ENCODE results near the gene HHATL. TPM values are rescaled to one million over a fixed set of nuclear protein-coding genes. Genes with fewer than 3 reads are reported as not detected.

The HHATL gene
- total RNA-seq, 1 experiment from 2014 or later = not detected

DNA sequence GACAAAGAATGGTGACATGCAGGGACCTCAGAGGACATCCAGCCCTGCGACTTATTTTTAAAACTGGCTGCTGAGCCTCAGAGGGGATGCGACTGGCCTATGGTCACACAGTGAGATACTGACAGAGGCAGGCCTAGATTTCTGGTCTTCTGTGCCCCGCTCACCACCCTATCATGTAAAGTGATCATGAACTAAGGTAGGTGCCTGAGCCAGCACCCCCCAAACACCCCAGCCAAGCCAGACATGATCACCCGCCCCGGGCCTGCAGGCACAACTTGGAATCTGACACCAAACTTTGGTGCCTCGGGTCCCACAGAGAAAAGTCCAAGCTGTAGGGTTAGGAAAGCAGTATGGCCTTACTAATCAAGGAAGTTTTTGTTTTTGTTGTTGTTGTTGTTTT lies 33.9 kb upstream of the HHATL start:
- Histone ChIP-seq H3K9me3 (no peaks in the 10 kb centered on the region), H3K4me3 (no peak overlapping the region), H3K27me3 (no peaks in the 10 kb centered on the region), H3K36me3 (no peaks in the 10 kb centered on the region)
- no peak for DNase-seq

DNA sequence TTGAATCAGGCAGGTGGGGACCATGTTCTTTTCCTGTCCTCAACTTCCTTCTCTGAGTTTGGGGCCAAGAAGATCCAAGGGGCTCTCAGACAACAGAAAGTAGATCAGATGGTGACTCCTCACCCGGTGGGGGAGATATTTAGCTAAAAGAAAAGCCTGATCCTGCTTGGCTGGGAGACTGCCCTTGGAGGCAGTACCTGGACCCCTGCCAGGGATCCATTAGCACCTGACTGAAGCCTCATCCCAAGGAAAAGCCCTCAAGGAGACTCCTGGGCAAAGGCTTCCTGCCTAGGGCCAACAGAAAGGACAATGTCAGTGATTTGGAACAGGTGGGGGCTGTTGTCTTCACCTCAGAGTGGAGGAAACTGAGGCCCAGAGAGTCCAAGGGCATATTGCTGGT lies 33.5 kb upstream of the HHATL start:
- no peak for DNase-seq
- Histone ChIP-seq H3K36me3 (no peaks in the 10 kb centered on the region), H3K27me3 (no peaks in the 10 kb centered on the region), H3K9me3 (no peaks in the 10 kb centered on the region), H3K4me3 (no peak overlapping the region)

DNA sequence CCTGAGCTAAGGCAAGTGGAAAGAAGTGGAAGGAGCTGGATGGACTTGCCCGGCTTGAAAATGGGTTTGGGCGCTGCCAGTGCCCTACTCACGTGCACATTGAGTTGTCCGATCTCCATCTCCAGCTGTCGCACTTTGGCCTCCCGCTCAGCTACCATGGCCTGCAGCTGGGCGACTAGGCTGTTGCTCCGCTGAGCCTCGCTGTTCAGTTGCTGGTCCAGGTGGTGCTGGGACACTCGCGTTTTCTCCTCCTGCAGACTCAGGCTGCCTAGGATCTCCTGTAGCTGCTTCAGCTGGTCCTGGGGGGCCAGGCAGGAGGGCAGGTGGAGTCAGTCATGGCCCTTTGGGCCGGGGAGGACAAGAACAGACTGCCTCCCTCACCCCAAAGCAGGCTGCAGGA lies 33.0 kb upstream of the HHATL start:
- no peak for DNase-seq
- H3K9me3 ChIP-seq = no peaks in the 10 kb centered on the region
- no peaks in the 10 kb centered on the region for H3K27me3 ChIP-seq
- H3K4me3 ChIP-seq = no peak overlapping the region
- no peaks in the 10 kb centered on the region for H3K36me3 ChIP-seq

- Histone ChIP-seq H3K36me3 (no peaks in the 10 kb centered on the region), H3K4me3 (no peak overlapping the region), H3K9me3 (no peaks in the 10 kb centered on the region), H3K27me3 (no peaks in the 10 kb centered on the region)
- DNase-seq = no peak
Observed at GRCh38 chr3:42735019-42735418, 32.4 kb upstream of the HHATL start.

GRCh38 chr3:42734263-42734860 lies 31.8 kb upstream of the HHATL start:
- no peak for DNase-seq

GRCh38 chr3:42733501-42734262 lies 31.1 kb upstream of the HHATL start:
- Histone ChIP-seq H3K36me3 (no peaks in the 10 kb centered on the region), H3K4me3 (no peak overlapping the region), H3K27me3 (no peaks in the 10 kb centered on the region), H3K9me3 (no peaks in the 10 kb centered on the region)
- no peak for DNase-seq

More at GRCh38 chr3:42734263-42734860, 31.8 kb upstream of the HHATL start:
- Histone ChIP-seq H3K36me3 (no peaks in the 10 kb centered on the region), H3K27me3 (no peaks in the 10 kb centered on the region), H3K4me3 (no peak overlapping the region), H3K9me3 (no peaks in the 10 kb centered on the region)

DNA sequence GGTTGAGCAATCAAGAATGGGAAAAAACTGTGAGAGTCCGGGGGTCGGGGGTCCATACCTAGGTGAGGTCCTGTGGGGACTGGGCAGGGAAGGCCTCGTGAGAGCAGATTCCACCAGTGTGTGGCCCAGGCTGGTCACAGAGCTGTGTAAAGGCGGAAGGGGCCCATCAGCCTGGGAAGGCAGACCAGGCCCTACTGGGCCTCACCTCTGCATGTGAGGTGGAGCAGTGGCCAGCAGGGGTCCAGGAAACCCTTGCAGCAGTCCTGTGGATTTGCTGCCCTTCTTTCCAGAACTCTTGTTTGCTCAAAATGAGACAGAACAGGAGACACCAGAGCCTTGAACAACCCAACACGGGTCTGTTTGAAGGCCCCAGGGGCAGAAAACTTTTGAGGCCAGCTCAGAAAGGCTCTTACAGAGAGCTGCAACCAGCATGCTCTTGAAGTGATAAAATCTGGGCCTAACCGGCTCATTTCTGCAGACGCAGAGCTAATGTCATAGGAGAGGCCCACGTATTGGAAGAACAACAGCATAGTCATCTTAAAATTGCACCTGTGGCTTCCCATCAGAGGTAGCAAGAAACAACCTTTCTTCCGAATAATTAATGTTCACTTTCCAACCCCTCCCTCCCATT lies 30.3 kb upstream of the HHATL start:
- no peaks in the 10 kb centered on the region for H3K36me3 ChIP-seq
- H3K27me3 ChIP-seq = no peaks in the 10 kb centered on the region
- DNase-seq = no peak

DNA sequence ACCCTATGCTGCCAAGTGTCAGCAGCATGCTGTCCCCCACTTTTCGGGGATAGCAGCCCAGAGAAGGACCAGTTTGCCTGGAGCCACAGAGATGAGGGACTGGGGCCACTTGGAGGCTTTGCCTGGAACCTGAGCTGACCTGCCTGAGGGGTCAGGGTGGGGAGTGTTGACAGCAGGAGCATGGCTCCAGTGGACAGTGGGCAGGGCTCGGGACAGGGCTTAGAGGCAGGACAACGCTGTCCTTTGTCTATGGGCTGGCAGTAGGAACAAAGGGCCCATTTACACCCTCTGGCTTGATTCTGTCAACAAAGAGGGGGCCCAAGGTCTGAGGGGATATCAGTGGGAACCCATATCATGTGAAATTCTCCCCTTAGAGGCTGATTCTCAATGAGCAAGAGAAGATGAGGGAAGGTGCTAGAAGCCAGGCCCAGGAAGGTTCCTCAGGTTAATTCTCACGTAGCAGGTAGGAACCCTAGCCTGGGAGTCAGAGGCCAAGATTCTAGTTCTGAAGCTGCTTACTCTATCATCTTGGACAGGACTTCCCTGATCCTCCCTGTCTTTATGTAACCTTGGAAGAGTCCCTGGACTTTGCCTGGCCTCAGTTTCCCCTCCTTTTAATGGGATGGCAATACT lies 29.7 kb upstream of the HHATL start:
- no peak for DNase-seq
- Histone ChIP-seq H3K9me3 (no peaks in the 10 kb centered on the region), H3K4me3 (no peak overlapping the region), H3K36me3 (no peaks in the 10 kb centered on the region), H3K27me3 (no peaks in the 10 kb centered on the region)

More for the DNA sequence above, 30.3 kb upstream of the HHATL start:
- Histone ChIP-seq H3K9me3 (no peaks in the 10 kb centered on the region), H3K4me3 (no peak overlapping the region)

DNA sequence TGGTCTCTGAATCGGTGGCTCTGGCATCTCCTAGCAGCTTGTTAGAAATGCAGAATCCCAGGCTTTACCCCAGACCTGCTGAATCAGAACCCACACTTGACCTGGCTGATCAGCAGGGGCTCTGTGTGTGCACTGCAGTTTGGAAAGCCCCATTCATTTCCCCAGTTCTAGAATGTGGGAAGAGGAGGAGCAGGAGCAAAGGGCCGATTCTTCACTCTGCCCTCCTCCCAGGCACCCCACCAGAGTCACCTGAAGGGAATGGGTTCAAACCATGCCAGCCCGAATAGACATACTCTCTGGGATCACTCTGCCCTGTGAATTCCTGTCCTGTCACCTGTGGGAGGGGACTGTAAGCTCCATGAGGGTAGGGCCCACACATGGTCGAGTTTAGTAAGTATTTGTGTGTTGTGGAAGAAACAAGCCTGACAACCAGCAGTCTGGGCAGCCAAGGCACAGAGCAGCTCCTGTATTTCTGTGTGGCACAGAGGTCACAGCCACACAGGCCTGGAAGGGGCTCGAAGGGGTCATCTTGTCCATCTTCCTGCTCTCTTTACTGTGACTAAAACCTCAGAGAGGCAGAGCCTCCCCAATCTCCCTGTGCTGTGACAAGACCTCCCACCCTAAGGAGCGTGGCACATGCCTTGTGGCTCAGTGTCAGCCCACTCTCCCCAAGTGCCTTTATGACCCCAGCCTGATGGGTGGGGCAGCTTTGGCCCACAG lies 29.0 kb upstream of the HHATL start:
- Histone ChIP-seq H3K4me3 (no peak overlapping the region), H3K36me3 (no peaks in the 10 kb centered on the region), H3K9me3 (no peaks in the 10 kb centered on the region), H3K27me3 (no peaks in the 10 kb centered on the region)
- no peak for DNase-seq

GRCh38 chr3:42730706-42731420 lies 28.3 kb upstream of the HHATL start:
- no peaks in the 10 kb centered on the region for H3K9me3 ChIP-seq
- no peaks in the 10 kb centered on the region for H3K27me3 ChIP-seq
- H3K36me3 ChIP-seq = no peaks in the 10 kb centered on the region
- H3K4me3 ChIP-seq = no peak overlapping the region
- DNase-seq = no peak

- no peak for DNase-seq
- no peaks in the 10 kb centered on the region for H3K36me3 ChIP-seq
- H3K9me3 ChIP-seq = no peaks in the 10 kb centered on the region
- no peak overlapping the region for H3K4me3 ChIP-seq
- H3K27me3 ChIP-seq = no peaks in the 10 kb centered on the region
Observed at GRCh38 chr3:42730294-42730693, 27.7 kb upstream of the HHATL start.

DNA sequence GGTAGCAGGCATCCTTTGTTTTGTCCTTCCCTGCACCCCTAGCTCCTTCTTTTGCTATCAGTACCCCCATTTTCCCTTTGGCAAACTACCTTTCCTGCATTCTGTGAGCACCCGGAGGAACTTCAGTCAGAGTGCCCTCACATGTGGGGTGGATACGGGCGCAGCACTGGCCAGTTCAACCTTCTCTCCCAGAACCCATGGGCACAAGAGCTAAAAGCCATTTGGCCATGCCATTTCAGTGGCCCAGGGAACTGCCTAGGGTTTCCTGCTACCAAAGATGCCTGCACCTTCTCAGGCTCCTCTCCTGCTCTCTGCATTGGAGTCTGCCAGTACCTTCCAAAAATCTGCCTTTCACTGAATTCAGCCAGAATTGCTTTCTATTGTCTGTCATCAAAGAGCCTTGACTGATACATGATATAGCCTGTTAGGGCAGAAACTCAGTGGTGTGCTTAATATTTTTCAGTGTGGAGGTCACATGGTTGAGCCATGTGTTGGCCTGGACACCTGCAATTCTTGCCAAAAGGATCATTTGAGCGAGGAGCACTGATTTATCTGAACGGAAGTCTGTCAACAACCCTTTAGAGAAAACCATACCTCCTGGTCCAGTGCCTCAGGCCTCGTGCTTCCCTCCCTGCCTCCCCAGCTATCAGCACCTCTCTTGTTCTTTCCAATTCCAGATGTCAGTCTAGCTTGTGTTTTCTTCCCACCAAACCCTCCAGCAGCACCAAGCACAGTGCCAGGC lies 27.0 kb upstream of the HHATL start:
- Histone ChIP-seq H3K36me3 (no peaks in the 10 kb centered on the region), H3K27me3 (no peaks in the 10 kb centered on the region), H3K4me3 (no peak overlapping the region), H3K9me3 (no peaks in the 10 kb centered on the region)
- DNase-seq = no peak

- Histone ChIP-seq H3K27me3 (no peaks in the 10 kb centered on the region), H3K36me3 (no peaks in the 10 kb centered on the region), H3K4me3 (no peak overlapping the region), H3K9me3 (no peaks in the 10 kb centered on the region)
- DNase-seq = no peak
Observed at GRCh38 chr3:42728668-42729364, 26.2 kb upstream of the HHATL start.

- no peaks in the 10 kb centered on the region for H3K27me3 ChIP-seq
- DNase-seq = no peak
- no peaks in the 10 kb centered on the region for H3K36me3 ChIP-seq
- no peaks in the 10 kb centered on the region for H3K9me3 ChIP-seq
- H3K4me3 ChIP-seq = no peak overlapping the region
Observed at GRCh38 chr3:42728056-42728455, 25.5 kb upstream of the HHATL start.

GRCh38 chr3:42725454-42725853 lies 22.9 kb upstream of the HHATL start:
- H3K4me3 ChIP-seq = no peak overlapping the region
- no peaks in the 10 kb centered on the region for H3K27me3 ChIP-seq
- H3K9me3 ChIP-seq = no peaks in the 10 kb centered on the region
- DNase-seq = no peak
- no peaks in the 10 kb centered on the region for H3K36me3 ChIP-seq
